Lower lobe of right lung (tissue), 2 donors: Measurements from ENCODE around the gene NCF4. TPM values are rescaled to one million over a fixed set of nuclear protein-coding genes. Genes with fewer than 3 reads are reported as not detected.

Source experiments
- ATAC-seq, 2 donors: fragments of 200-7000 bp; cut with Tn5 transposase; one replicate each; pipeline ENCODE4 v1.9.1; 2020 to 2022; ENCODE audit warnings: mild to moderate bottlenecking in 2 of 2, moderate library complexity in 2 of 2
- DNase-seq: peaks from one replicate; pipeline ENCODE4 v3.0.0-alpha.2; 2020
- H3K27ac ChIP-seq: fragments of 200-600 bp; one replicate; pipeline ENCODE4 v1.8.0; 2022
- H3K27me3 ChIP-seq: fragments of 200-600 bp; one replicate; pipeline ENCODE4 v1.8.0; 2022; ENCODE audit warnings: low read depth
- H3K36me3 ChIP-seq: fragments of 200-600 bp; one replicate; pipeline ENCODE4 v1.8.0; 2022; ENCODE audit warnings: mild to moderate bottlenecking
- H3K4me1 ChIP-seq: fragments of 200-600 bp; one replicate; pipeline ENCODE4 v1.8.0; 2022
- H3K4me3 ChIP-seq: fragments of 200-600 bp; one replicate; pipeline ENCODE4 v1.8.0; 2022; ENCODE audit warnings: mild to moderate bottlenecking
- H3K9me3 ChIP-seq: fragments of 200-600 bp; one replicate; pipeline ENCODE4 v1.8.0; 2022
- CTCF ChIP-seq: fragments of 200-600 bp; IDR thresholded peaks from one replicate; pipeline ENCODE4 v1.8.0; 2022; ENCODE audit warnings: antibody characterized with exemption, mild to moderate bottlenecking
- intact Hi-C: fragments of 100-400 bp; cut with DNase I; formaldehyde crosslinking; loops from one replicate; pipeline ENCODE4 v1.11.0; 2022
- total RNA-seq: library from RNA; stranded (reverse); fragmentation: NEBNext Ultra II Directional; extraction: Animal tissue kit (Norgen Biotek cat#: 25700); gene quantifications from one replicate; pipeline ENCODE4 v1.2.1, GENCODE V29; 2021
- donor health status: DM: no; HTN: yes; CAD: no; lungs with severe emphysema.

The NCF4 gene
- total RNA-seq, 1 donor from 2014 or later, result 55.3 TPM

DNA sequence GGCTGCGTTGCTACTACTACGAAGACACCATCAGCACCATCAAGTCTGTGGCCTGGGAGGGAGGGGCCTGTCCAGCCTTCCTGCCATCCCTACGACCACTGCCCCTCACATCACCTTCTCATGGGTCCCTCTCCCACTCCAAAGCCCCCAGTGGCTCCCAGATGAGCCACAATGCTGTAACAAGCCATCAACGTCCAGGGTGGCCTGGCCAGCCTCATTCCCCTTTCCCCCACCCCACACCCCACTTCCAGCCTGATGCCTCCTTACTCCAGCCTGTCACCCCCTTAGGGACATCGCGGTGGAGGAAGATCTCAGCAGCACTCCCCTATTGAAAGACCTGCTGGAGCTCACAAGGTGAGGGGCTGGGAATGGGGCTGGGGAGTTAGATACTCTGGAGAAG, 14.9 kb downstream of the NCF4 start:
- Histone ChIP-seq H3K36me3 (peaks cover 4% of the 10 kb centered on the region), H3K9me3 (no peaks in the 10 kb centered on the region), H3K27me3 (no peaks in the 10 kb centered on the region), H3K4me3 (no peak overlapping the region), H3K27ac (no peak overlapping the region), H3K4me1 (peaks cover 19% of the 10 kb centered on the region)
- intact Hi-C loops, result no loop called here
- ATAC-seq (no peak), DNase-seq (no peak)
- TF ChIP-seq CTCF, result no peak

DNA sequence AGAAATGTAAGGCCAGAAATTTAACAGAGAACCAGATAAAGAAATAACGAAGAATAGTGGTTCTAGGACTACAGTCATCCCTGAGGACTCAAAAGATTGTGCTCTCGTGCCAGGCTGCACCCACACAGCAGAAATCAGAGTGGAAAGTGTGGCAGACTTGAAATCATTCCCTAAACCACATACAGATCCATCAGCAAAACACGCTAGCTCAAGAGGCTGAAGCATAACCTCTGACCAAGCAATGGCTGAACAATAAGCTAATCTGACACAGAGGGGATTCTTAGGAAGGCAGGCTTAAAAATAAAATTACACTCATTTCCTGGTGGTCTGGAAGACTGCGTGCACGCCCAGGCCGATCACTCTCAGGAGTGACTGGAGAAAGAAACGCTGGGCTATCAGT, 19.0 kb downstream of the NCF4 start:
- H3K27me3 ChIP-seq, result no peaks in the 10 kb centered on the region
- DNase-seq (no peak), ATAC-seq (no peak)
- H3K9me3 ChIP-seq, result peaks cover 19% of the 10 kb centered on the region
- H3K36me3 ChIP-seq, result no peaks in the 10 kb centered on the region
- intact Hi-C loops, result no loop called here
- TF ChIP-seq CTCF, result no peak
- no peak overlapping the region for H3K4me3 ChIP-seq
- no peak overlapping the region for H3K27ac ChIP-seq
- peaks cover under 1% of the 10 kb centered on the region for H3K4me1 ChIP-seq

GRCh38 chr22:36881504-36882245, 20.9 kb downstream of the NCF4 start:
- Histone ChIP-seq H3K36me3 (no peaks in the 10 kb centered on the region), H3K4me1 (no peaks in the 10 kb centered on the region), H3K27ac (no peak overlapping the region), H3K27me3 (no peaks in the 10 kb centered on the region), H3K9me3 (peaks cover 19% of the 10 kb centered on the region), H3K4me3 (no peak overlapping the region)
- ATAC-seq (no peak), DNase-seq (no peak)
- no peak for TF ChIP-seq CTCF
- intact Hi-C loops, result no loop called here

- ATAC-seq (no peak), DNase-seq (no peak)
- Histone ChIP-seq H3K27me3 (no peaks in the 10 kb centered on the region), H3K36me3 (no peaks in the 10 kb centered on the region), H3K9me3 (peaks cover 19% of the 10 kb centered on the region), H3K4me1 (no peaks in the 10 kb centered on the region), H3K27ac (no peak overlapping the region), H3K4me3 (no peak overlapping the region)
- TF ChIP-seq CTCF, result no peak
- intact Hi-C loops, result no loop called here
Measured at GRCh38 chr22:36884349-36885158, 23.7 kb downstream of the NCF4 start.

GRCh38 chr22:36885474-36885873, 24.7 kb downstream of the NCF4 start:
- peak; percentile 36 to 56 for ATAC-seq
- H3K4me3 ChIP-seq, result no peak overlapping the region
- H3K27me3 ChIP-seq, result no peaks in the 10 kb centered on the region
- no peaks in the 10 kb centered on the region for H3K36me3 ChIP-seq
- no peak overlapping the region for H3K27ac ChIP-seq
- H3K4me1 ChIP-seq, result no peaks in the 10 kb centered on the region
- intact Hi-C loops, result no loop called here
- H3K9me3 ChIP-seq, result peaks cover 19% of the 10 kb centered on the region
- DNase-seq, result no peak
- TF ChIP-seq CTCF, result no peak
